ENCODE data around the gene BNIPL.

BNIPL gene

DNA sequence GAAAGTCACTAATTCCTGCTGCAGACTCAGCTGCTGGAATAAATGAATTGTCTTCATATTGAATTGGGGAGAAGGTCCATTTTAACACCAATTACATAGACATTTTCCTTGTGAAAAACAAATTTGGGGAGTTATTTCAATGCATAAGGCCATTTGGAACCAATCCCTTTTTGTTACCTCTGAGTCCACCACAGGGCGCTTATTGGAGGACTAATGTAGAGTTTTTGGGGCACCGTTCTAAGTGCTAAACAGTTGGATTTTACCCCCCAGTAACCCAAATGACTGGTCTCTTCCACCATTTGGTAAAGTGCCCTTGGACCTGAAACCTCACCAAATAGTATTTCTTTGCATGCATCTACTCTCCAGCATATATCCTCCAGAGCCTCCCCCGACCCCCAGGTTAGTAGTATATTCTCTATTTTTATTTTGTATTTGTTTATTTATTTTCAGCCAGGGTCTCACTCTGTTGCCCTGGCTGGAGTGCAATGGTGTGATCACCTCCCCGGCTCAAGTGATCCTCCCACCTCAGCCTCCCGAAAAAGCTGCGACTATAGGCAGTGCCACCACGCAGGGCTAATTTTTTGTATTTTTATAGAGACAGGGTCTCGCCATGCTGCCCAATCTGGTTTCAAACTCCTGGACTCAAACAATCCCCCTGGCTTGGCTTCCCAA is 26.6 kb upstream of the BNIPL start:
- no peak for DNase-seq (ENCODE audit: low read depth)

- no peak for DNase-seq (ENCODE audit: low read depth)
These were observed 26.1 kb upstream of the BNIPL start for GRCh38 chr1:151010346-151010726.

DNA sequence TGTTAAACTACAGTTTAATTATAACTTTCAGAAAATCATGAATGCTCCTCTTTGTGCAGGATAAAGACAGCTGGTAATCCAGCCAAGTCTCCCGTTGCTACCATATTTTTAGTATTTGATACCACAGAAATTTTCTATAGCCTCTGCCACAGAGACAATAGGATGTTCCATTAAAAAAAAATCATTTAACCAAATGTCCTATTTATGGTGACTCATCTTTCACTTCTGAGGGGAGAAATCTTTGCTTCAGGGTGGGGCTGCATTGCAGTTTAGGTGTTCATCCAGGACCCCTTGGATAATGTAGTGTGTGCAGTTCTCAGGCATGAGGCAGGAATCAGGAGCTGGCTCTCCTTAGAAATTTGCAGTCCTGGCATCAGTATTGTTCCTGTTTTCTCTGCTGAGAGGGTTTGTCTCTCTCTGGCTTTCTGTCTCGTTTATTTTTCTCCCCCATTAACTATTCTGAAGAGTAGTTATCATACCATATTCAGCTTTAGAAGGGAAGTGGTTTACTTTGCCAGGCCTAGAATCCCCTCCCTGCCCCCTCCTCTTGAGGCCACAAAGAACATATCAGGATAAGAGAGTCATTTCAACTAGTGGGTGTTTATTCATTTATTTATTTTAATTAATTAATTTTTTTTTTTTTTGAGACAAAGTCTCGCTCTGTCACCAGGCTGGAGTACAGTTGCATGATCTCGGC is 25.1 kb upstream of the BNIPL start:
- no peak for DNase-seq (ENCODE audit: low read depth)

DNA sequence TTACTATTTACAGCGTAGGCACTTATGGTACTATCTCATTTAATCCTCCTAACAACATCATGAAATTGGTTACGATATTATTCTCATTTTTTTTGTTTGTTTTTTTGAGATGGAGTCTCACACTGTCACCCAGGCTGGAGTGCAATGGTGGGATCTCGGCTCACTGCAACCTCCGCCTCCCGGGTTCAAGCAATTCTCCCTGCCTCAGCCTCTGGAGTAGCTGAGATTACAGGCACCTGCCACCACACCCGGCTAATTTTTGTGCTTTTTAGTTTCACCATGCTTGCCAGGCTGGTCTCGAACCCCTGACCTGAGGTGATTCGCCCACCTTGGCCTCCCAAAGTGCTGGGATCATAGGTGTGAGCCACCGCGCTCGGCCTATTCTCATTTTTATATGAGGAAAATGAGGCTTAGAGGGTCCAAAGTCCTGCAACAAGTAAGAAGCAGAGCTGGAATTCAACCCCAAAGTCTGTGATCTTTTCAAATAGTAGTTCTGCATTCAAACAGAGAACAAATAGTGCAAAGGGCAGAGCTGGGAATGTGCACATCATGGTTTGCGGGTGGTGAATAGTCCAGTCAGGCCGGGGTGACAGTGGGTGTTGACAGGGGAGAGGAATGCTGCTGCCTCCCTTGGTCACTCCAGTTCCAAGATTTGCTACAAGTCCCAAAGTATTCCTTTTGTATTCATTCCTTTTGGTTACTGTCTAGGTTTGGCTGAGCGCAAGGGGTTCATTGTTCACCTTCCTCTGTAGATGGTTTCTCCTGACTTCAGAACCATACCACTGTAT is 23.5 kb upstream of the BNIPL start:
- DNase-seq (ENCODE audit: low read depth), result no peak

GRCh38 chr1:151013518-151013917 is 22.9 kb upstream of the BNIPL start:
- DNase-seq (ENCODE audit: low read depth), result no peak

- peak; percentile 53 for DNase-seq (ENCODE audit: low read depth)
These were observed 11.7 kb upstream of the BNIPL start for GRCh38 chr1:151024540-151025146.

DNA sequence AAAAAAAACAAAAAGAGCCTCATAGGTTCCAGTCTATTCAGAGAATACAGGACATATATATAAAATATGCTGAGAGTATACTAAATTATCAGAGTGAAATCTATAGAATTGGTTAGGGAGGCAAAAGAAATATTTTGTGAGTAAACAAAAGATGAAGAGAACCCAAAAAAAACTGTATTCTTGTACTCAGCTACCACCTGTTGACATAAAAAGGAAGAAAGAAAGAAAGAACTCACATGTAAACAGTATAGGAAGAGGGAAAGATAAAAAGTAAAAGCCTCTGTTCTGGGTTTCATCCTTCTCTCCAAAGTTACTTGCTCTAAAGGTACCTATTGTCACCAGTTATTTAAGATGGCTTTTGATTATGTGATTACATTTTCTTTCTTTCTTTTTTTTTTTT is 9.9 kb upstream of the BNIPL start:
- DNase-seq (ENCODE audit: low read depth), result no peak

- no peak for DNase-seq (ENCODE audit: low read depth)
These were observed 4.2 kb upstream of the BNIPL start for GRCh38 chr1:151032164-151032563.

DNA sequence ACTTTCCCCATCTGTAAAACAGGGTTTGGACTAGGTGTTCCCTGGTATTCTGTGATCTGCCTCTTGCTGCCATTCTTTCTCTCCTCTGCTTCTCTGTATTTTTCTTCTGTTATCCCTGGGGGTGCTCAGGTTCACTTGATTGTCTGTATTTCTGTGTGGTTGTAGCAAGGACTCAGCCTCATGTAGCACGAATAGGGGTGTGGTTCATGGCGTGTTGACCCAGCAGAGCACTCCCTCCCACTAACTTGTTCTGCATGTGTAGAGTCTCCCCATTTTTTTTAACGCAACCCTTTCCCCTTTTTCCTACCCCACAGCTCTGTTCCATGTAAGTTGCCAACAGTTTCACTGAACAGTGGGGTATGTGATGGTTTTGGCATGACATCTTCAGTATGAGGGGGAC is 1.2 kb upstream of the BNIPL start:
- no peak for DNase-seq (ENCODE audit: low read depth)

DNA sequence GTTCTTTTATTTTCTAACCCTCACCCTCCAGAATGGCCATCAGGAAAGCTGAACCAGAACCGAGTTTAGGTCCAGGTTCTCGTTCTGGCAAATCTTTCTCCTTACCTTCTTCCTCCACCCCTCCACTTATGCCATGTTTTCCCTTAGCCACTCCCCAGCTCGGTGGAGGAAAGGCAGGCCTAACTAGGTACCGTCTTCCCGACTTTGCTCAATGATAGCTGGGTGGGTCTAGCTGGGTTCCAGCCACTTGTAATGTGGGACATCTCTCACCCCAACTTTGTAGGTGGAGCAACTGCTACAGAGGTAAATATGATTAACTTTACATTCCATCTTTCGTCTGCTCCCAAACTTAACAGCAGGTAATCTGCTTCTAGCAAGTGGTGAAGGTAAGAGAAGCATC is 646 bp downstream of the BNIPL start:
- no peak for DNase-seq (ENCODE audit: low read depth)

DNA sequence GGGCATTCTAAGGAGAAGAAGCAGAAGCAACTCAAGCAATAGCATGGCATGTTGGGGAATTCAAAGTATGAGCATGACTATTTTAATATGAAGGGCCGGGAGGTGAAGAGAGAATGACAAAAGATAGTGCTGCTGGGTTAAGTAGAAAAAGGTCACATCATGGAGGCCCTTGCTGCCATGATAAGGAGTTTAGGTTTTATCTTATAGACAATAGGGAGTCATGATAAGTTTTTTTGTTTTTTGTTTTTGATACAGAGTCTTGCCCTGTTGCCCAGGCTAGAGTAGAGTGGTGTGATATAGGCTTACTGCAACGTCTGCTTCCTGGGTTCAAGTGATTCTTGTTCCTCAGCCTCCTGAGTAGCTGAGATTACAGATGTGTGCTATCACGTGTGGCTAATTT is 3.1 kb downstream of the BNIPL start:
- DNase-seq (ENCODE audit: low read depth), result no peak

DNA sequence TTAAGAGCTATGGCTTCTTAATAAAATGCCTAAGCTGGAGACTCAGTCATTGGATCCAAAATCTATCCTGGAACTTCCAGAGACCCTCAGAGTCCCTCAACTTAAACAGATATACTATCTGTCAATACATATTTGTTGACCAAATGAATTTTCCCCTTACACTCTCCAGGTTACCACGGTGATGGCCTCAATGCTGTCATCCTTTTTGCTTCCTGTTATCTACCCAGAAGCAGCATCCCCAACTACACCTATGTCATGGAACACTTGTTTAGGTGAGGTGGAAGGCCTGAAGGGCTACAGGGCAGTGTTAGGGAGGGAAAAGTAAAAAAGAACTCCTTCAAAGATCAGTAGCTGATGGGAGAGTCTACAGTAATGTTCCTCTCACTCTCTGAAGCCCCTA is 6.8 kb downstream of the BNIPL start:
- no peak for DNase-seq (ENCODE audit: low read depth)

GRCh38 chr1:151047591-151047924 is 11.2 kb downstream of the BNIPL start, which contains the start of gene C1orf56:
Gene C1orf56 (plus strand): TSS chr1:151047751. CDS start chr1:151047848, 97 bp downstream.
- DNase-seq (ENCODE audit: low read depth), result peak; percentile 55

- DNase-seq (ENCODE audit: low read depth), result peak; percentile 40
These were observed 11.7 kb downstream of the BNIPL start for GRCh38 chr1:151047925-151048644.

DNA sequence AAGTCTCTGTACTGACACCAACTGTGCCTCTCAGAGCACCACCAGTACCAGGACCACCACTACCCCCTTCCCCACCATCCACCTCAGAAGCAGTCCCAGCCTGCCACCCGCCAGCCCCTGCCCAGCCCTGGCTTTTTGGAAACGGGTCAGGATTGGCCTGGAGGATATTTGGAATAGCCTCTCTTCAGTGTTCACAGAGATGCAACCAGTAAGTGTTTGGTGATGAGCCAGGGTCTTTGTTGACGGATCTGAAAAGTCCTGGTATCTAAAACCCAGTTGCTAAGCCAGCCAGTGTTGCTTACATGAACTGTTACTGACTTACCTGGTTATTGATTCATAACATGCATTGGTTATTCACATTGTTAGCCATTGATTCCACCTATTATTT is 12.3 kb downstream of the BNIPL start:
- DNase-seq (ENCODE audit: low read depth), result no peak

DNA sequence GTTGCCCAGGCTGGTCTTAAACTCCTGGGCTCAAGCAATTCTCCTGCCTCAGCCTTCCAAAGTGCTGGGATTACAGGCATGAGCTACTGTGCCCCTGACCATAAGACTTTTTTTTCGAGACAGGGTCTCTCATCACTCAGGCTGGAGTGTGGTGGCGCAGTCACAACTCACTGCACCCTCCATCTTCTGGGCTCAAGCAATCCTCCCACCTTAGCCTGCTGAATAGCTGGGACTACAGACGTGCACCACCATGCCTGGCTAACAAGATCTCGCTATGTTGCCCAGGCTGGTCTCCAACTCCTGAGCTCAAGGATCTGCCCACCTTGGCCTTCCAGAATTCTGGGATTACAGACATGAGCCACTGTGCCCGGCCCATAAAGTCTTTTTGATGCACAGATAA is 13.1 kb downstream of the BNIPL start:
- no peak for DNase-seq (ENCODE audit: low read depth)

DNA sequence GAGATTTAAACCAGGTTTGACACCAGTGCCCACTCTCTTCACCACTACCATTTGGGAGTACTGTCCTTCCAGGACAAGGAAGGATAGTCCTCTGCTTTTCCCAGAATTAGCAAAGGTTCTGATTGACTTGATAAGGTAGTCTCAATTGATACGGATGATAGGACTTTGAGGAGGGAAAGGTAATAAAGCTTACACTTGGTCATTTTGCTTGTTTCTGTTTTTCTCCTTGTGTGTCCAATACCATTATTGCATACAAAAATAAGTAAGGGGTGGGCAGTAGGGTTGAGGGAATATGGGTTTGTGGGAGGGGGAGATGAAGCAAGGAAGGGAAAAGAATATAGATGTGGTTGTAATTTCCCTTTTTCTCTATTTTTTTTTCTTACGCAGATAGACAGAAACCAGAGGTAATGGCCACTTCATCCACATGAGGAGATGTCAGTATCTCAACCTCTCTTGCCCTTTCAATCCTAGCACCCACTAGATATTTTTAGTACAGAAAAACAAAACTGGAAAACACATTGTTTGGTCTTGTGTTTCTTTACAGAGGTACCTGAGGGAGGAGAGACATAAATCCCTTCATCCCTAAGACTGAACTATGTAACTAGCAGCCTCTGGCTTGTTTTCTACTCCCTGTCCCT is 13.8 kb downstream of the BNIPL start:
- no peak for DNase-seq (ENCODE audit: low read depth)

DNA sequence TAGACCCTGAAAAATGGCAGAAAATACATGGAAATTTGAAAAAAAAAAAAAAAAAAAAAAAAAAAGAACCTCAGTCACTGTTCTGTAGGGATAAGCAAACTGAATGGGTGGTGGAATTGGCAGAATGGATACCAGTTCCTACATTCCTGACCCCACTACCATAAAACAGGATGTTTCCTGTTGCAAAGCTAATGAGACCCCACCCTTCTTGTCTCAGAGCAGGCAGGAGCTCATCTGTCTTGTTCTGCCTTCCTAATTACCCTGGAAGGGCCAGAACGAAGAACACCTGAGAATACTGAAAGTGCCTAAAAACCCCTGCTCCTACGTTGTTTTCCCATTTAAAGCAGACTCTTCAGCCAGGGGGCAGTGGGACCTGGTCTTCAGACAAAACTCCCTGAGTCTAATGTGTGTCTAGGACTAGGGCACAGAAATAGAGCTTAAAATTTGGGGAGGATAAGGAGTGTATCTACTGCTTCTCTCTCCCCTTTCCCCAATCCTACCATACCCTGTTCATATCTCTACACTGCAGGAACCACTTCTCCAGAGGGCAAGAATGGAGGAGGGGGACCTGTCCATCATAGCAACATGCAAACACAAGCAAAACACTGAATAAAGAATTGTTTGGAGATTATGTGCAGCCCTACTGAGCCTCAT is 15.1 kb downstream of the BNIPL start:
- DNase-seq (ENCODE audit: low read depth), result no peak

- no peak for DNase-seq (ENCODE audit: low read depth)
These were observed 18.7 kb downstream of the BNIPL start for GRCh38 chr1:151054971-151055547.

DNA sequence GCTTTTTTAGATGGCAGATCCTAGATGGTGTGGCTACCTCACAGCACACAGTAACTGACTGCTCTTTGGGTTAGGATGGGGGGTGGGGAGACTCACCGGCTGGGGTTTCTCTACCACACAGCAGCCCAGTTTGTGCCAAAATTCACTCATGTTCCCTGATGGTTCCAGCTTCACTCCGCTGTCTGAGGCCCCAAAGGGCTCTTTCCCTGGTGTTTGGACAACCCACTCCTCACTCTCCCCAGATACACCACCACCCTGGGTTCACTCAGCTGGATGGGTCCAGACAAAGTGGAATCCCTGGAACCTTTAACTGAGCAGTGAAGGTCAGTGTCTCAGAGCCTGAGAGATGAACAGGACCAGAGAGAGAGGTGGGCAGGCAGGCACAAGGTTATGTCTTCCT is 19.2 kb downstream of the BNIPL start:
- DNase-seq (ENCODE audit: low read depth), result no peak

DNA sequence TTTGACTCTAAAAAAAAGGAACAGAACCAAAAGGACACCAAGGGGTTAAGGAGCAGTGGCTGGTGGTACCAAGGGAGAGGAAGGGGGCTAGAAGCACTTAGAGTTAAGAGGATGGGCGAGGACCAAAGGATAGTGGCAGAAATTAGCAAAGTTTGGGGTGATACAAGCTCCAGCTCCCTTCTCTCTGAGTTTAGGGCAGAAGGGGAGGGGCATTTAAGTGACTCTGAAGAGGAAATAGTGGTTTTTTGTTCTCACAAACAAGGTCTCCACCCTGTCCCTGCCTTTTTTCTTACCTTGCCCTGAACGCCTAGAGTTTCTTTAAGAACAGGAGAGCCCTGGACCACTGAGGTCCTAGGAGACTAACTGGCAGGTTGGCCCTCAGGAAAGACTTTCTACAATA is 19.8 kb downstream of the BNIPL start:
- DNase-seq (ENCODE audit: low read depth), result no peak
